Neural progenitor cell (in vitro differentiated cells): ENCODE results near the gene CSNK1G1.

Experiments
- CTCF ChIP-seq: fragments of 200-600 bp; sonication (generic); IDR thresholded peaks from 2 replicates; pipeline ENCODE4 v1.5.1; 2017; ENCODE audit warnings: antibody characterized with exemption, mild to moderate bottlenecking
- EZH2 ChIP-seq: fragments of 200-600 bp; sonication (generic); IDR thresholded peaks from 2 replicates; pipeline ENCODE4 v1.6.1; 2017; ENCODE audit warnings: antibody characterized with exemption, mild to moderate bottlenecking, moderate library complexity

GRCh38 chr15:64166102-64166890, 189.7 kb downstream of the CSNK1G1 start:
- TF ChIP-seq CTCF, result no peak
- no peak for TF ChIP-seq EZH2
